HepG2 (cell line): ENCODE results near the gene FAM131C. TPM values are rescaled to one million over a fixed set of nuclear protein-coding genes. Genes with fewer than 3 reads are reported as not detected.

ENCODE experiments used
- ATAC-seq: fragments of 200-7000 bp; cut with Tn5 transposase; 3 replicates; pipeline ENCODE4 v1.9.1; 2020; ENCODE audit warnings: mild to moderate bottlenecking, moderate library complexity
- BruUV-seq: library from RNA; stranded (reverse); fragments of 400-500 nt; replicated peaks from 2 replicates; lab custom pipeline; 2021; lab: Mats Ljungman, UMichigan
- CTCF ChIA-PET: fragments of 300-600 bp; formaldehyde crosslinking; extraction: SDS; loops from one replicate; lab custom pipeline; 2021; ENCODE audit warnings: low total read pairs, inconsistent platforms, low intra/inter-chr PET ratio; lab: Yijun Ruan, JAX
- POLR2A ChIA-PET: fragments of 350-600 bp; sonication (Branson Sonifier 250); formaldehyde crosslinking; loops from one replicate; lab custom pipeline; 2020; ENCODE audit warnings: antibody characterized with exemption, inconsistent platforms; lab: Yijun Ruan, JAX
- DNase-seq: peaks from one replicate; pipeline ENCODE4 v3.0.0-alpha.2; 2015; ENCODE audit warnings: low spot score
- FAIRE-seq: peaks from 3 replicates; lab custom pipeline; 2011; peaks lifted over from hg19 to GRCh38; lab: Jason Lieb, UNC
- H2AFZ ChIP-seq: one replicate; pipeline ENCODE4 v1.6.1; 2011; ENCODE audit warnings: low read length, inconsistent platforms
- H3K27ac ChIP-seq: fragments of 300-600 bp; 3 replicates; pipeline ENCODE4 v1.8.0; 2011; ENCODE audit warnings: mixed run types, mild to moderate bottlenecking, mixed read lengths, low read length, inconsistent platforms; ENCODE audit not compliant: insufficient read depth; ENCODE audit errors: extremely low read length
- H3K27me3 ChIP-seq, 2 experiments: fragments of 200-600 bp in 1 of 2; 2 replicates in 1 of 2; 3 replicates in 1 of 2; pipeline versions ENCODE4 v1.6.0 to v1.8.0; 2011; ENCODE audit warnings: low read length in 2 of 2, mild to moderate bottlenecking in 2 of 2, moderate library complexity in 2 of 2, inconsistent platforms in 1 of 2; ENCODE audit not compliant: insufficient read depth in 2 of 2, control insufficient read depth in 1 of 2
- H3K36me3 ChIP-seq, 2 experiments: fragments of 200-600 bp in 1 of 2; replicated peaks in 1 of 2; 2 replicates in 1 of 2; 3 replicates in 1 of 2; pipeline versions ENCODE4 v1.5.1 to v1.8.0; 2011; ENCODE audit warnings: low read length in 2 of 2, inconsistent platforms in 1 of 2; ENCODE audit not compliant: insufficient read depth in 2 of 2, control insufficient read depth in 1 of 2
- H3K4me1 ChIP-seq: 2 replicates; pipeline ENCODE4 v1.5.1; 2012; ENCODE audit warnings: low read length, inconsistent platforms; ENCODE audit not compliant: insufficient read depth
- H3K4me2 ChIP-seq: 2 replicates; pipeline ENCODE4 v1.6.0; 2011; ENCODE audit warnings: low read depth, low read length, inconsistent platforms
- H3K4me3 ChIP-seq, 3 experiments: fragments of 200-600 bp in 1 of 3; sonication (generic), shearing (Covaris generic) in 1 of 3; replicated peaks in 1 of 3; 2 replicates each; pipeline ENCODE4 v1.5.1; 2011 to 2016; ENCODE audit warnings: low read length in 3 of 3, inconsistent platforms in 2 of 3, low read depth in 2 of 3, mild to moderate bottlenecking in 2 of 3, control low read depth in 1 of 3, mixed read lengths in 1 of 3; ENCODE audit not compliant: insufficient read depth in 1 of 3
- H3K79me2 ChIP-seq: one replicate; pipeline ENCODE4 v1.6.1; 2011; ENCODE audit warnings: low read length, inconsistent platforms; ENCODE audit not compliant: insufficient read depth
- H3K9ac ChIP-seq: 2 replicates; pipeline ENCODE4 v1.6.0; 2011; ENCODE audit warnings: mild to moderate bottlenecking, low read depth, low read length, inconsistent platforms; ENCODE audit not compliant: insufficient read depth
- H3K9me3 ChIP-seq: 2 replicates; pipeline ENCODE4 v1.5.1; 2012; ENCODE audit warnings: mild to moderate bottlenecking, low read length
- H4K20me1 ChIP-seq: 2 replicates; pipeline ENCODE4 v1.6.0; 2011; ENCODE audit warnings: inconsistent platforms, mild to moderate bottlenecking, low read length, moderate library complexity; ENCODE audit not compliant: insufficient read depth
- ARID4A ChIP-seq: sonication (generic); formaldehyde crosslinking; IDR thresholded peaks from 2 replicates; pipeline ENCODE4 v1.5.0; 2020; ENCODE audit warnings: mild to moderate bottlenecking, missing genetic modification reagents, borderline replicate concordance
- EZH2 ChIP-seq: conservative IDR thresholded peaks from 2 replicates; pipeline ENCODE4 v1.6.1; 2012; ENCODE audit warnings: mild to moderate bottlenecking, low read depth, low read length, moderate library complexity
- FOSL2 ChIP-seq: sonication (generic); formaldehyde crosslinking; IDR thresholded peaks from 2 replicates; pipeline ENCODE4 v1.4.0; 2020; ENCODE audit warnings: missing genetic modification reagents
- SATB2 ChIP-seq: sonication (generic); formaldehyde crosslinking; IDR thresholded peaks from 2 replicates; pipeline ENCODE4 v1.5.0; 2020; ENCODE audit warnings: missing genetic modification reagents
- ZC3H13 ChIP-seq: sonication (generic); formaldehyde crosslinking; IDR thresholded peaks from 2 replicates; pipeline ENCODE4 v1.8.1; 2023; ENCODE audit warnings: mild to moderate bottlenecking, missing genetic modification reagents, moderate library complexity
- ZNF781 ChIP-seq: sonication (generic); formaldehyde crosslinking; IDR thresholded peaks from 2 replicates; pipeline ENCODE4 v1.5.1; 2020; ENCODE audit warnings: borderline replicate concordance, mild to moderate bottlenecking, missing genetic modification reagents; ENCODE audit errors: not compliant biosample characterization
- ZNF891 ChIP-seq: sonication (generic); formaldehyde crosslinking; IDR thresholded peaks from 2 replicates; pipeline ENCODE4 v1.5.0; 2020; ENCODE audit warnings: mild to moderate bottlenecking, missing genetic modification reagents
- WGBS: methylation state at CpG from one replicate; pipeline ENCODE4 v1.1.6; 2017; ENCODE audit warnings: low lambda C conversion rate; 5-methylcytosine and 5-hydroxymethylcytosine counted together
- in situ Hi-C: cut with HindIII; loops from 2 replicates; pipeline ENCODE4 v1.10.0; 2017; ENCODE audit warnings: low pct_unique_long_range_greater_than_20kb; ENCODE audit not compliant: extremely low pct_ligation_motif_present
- intact Hi-C: fragments of 100-400 bp; cut with micrococcal nuclease; formaldehyde crosslinking; loops from one replicate; pipeline ENCODE4 v1.10.0; 2022; ENCODE audit not compliant: unreplicated experiment
- polyA plus RNA-seq, 8 experiments: library from polyadenylated mRNA; depleted of rRNA in 3 of 8; stranded (reverse) in 7 of 8; unstranded in 1 of 8; fragments of >200 nt; fragmentation: Illumina TruSeq in 4 of 8; extraction: Trizol in 4 of 8; gene quantifications; 2 replicates each; pipeline versions ENCODE4 v1.2.1 to v1.2.3, GENCODE V29; 2011 to 2016; ENCODE audit warnings: low read depth in 4 of 8, missing spikeins in 1 of 8, mixed read lengths in 1 of 8; ENCODE audit not compliant: insufficient read depth in 1 of 8
- total RNA-seq, 5 experiments: library from RNA; depleted of rRNA; stranded (reverse); fragments of >200 nt; fragmentation: Illumina TruSeq; extraction: Trizol; gene quantifications; 2 replicates each; pipeline ENCODE4 v1.2.3, GENCODE V29; 2016; ENCODE audit warnings: low read depth in 1 of 5
- TF ChIP-seq, protein P1 (sequence below): IDR thresholded peaks from 2 replicates; pipeline ENCODE4 v1.6.1; 2016; ENCODE audit warnings: missing genetic modification reagents, missing compliant biosample characterization

The FAM131C gene
- total and polyA plus RNA-seq, 2 of the 13 experiments (the other 11 are each of a cell fraction or from before 2014, with no cell fraction given): 0.07 TPM; not detected in 1

- peak; percentile 23; the same call in 1 of the 2 replicates for TF ChIP-seq ARID4A (CRISPR knock-in tag)
- TF ChIP-seq SATB2: no peak
- TF ChIP-seq ZC3H13: no peak
- peak; percentile 46; the same call in 1 of the 2 replicates for TF ChIP-seq ZNF891 (CRISPR knock-in tag)
- TF ChIP-seq, protein P1, sequence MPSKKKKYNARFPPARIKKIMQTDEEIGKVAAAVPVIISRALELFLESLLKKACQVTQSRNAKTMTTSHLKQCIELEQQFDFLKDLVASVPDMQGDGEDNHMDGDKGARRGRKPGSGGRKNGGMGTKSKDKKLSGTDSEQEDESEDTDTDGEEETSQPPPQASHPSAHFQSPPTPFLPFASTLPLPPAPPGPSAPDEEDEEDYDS (CRISPR knock-in tag): peak; percentile 24; the same call in 1 of the 2 replicates
- peak; percentile 30; the same call in 1 of the 2 replicates for TF ChIP-seq FOSL2 (CRISPR knock-in tag)
Measured at GRCh38 chr1:16032388-16033102, 40.9 kb downstream of the FAM131C start (continued).

DNA sequence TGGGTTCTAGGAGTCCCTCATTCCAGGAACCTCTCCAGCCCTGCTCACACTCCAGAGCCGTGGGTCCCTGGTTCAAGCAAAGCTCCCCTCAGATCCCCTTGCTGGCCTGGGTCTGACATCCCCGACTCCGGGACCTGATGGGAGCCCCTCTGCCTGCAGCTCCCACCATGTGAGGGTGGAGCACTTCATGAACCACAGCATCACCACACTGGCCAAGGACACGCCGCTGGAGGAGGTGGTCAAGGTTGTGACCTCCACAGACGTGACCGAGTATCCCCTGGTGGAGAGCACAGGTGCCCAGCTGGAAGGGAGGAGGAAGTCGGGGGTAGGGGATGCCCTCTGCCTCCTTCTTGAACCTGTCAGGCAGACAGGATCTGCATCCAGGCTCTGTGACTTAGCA is 41.9 kb downstream of the FAM131C start:
- in situ Hi-C loops (no loop called here), intact Hi-C loops (no loop called here)
- no peak overlapping the region for H3K4me3 ChIP-seq
- H4K20me1 ChIP-seq: peaks cover 3% of the 10 kb centered on the region; the same call in 1 of the 2 replicates
- no peak overlapping the region for H3K4me2 ChIP-seq
- no peak overlapping the region for H3K27ac ChIP-seq
- ATAC-seq: no peak
- H3K9me3 ChIP-seq: no peaks in the 10 kb centered on the region
- no peak for DNase-seq
- H3K79me2 ChIP-seq: no peaks in the 10 kb centered on the region
- no CpG with 5 or more reads among the region's 8 CpGs for WGBS
- peaks cover 19% of the 10 kb centered on the region for H3K4me1 ChIP-seq
- FAIRE-seq: no peak
- BruUV-seq: no TSS peak
- H2AFZ ChIP-seq: no peak overlapping the region
- TF ChIP-seq ZNF781 (CRISPR knock-in tag): no peak
- 0 out of 2 replicates have a peak, but pooled peaks have one; percentile 39 for TF ChIP-seq EZH2
- no peak overlapping the region for H3K9ac ChIP-seq
- H3K27me3 ChIP-seq: peaks cover 8 to 23% of the 10 kb centered on the region in 2 experiments; a peak in 4 of 5 replicates
- POLR2A ChIA-PET: interaction anchor here (0.6 kb wide), 1 partner anchor 233 kb away, joined by 3 read pairs; no protein-coding TSS in a partner anchor
- CTCF ChIA-PET: interaction anchor here (2.0 kb wide), 1 partner anchor 22 kb away, joined by 16 read pairs; no protein-coding TSS in a partner anchor
- no peaks in the 10 kb centered on the region for H3K36me3 ChIP-seq
